Small intestine (tissue), 7 donors: Measurements from ENCODE around the gene MRM2. TPM values are rescaled to one million over a fixed set of nuclear protein-coding genes. Genes with fewer than 3 reads are reported as not detected.

Experiments
- DNase-seq, 2 donors: peaks; one replicate each; pipeline versions ENCODE4 v3.0.0 to v3.0.0-alpha.2; 2013
- FAIRE-seq: peaks from 2 replicates; lab custom pipeline; 2012; peaks lifted over from hg19 to GRCh38; lab: Jason Lieb, UNC
- H3K27ac ChIP-seq, 3 donors: one replicate each; pipeline ENCODE4 v1.5.1; 2013; ENCODE audit warnings: low read length in 2 of 3, mild to moderate bottlenecking in 2 of 3, control low read depth in 1 of 3, inconsistent platforms in 1 of 3, low read depth in 1 of 3, moderate library complexity in 1 of 3
- H3K27me3 ChIP-seq, 3 donors: one replicate each; pipeline ENCODE4 v1.6.1; 2013; ENCODE audit warnings: low read length in 3 of 3, inconsistent platforms in 1 of 3; ENCODE audit not compliant: control insufficient read depth in 3 of 3, insufficient read depth in 3 of 3
- H3K36me3 ChIP-seq, 3 donors: one replicate each; pipeline ENCODE4 v1.6.1; 2013; ENCODE audit warnings: low read length in 3 of 3, inconsistent platforms in 1 of 3, low read depth in 1 of 3, mild to moderate bottlenecking in 1 of 3, moderate library complexity in 1 of 3; ENCODE audit not compliant: control insufficient read depth in 3 of 3, insufficient read depth in 2 of 3
- H3K4me1 ChIP-seq, 3 donors: one replicate each; pipeline ENCODE4 v1.6.1; 2013; ENCODE audit warnings: low read length in 2 of 3, inconsistent platforms in 1 of 3, low read depth in 1 of 3, mild to moderate bottlenecking in 1 of 3, moderate library complexity in 1 of 3; ENCODE audit not compliant: control insufficient read depth in 3 of 3, insufficient read depth in 2 of 3
- H3K4me3 ChIP-seq, 3 donors: one replicate each; pipeline ENCODE4 v1.5.1; 2013; ENCODE audit warnings: low read length in 3 of 3, control low read depth in 1 of 3, inconsistent platforms in 1 of 3, low read depth in 1 of 3, mild to moderate bottlenecking in 1 of 3, moderate library complexity in 1 of 3
- H3K9me3 ChIP-seq, 2 donors: one replicate each; pipeline ENCODE4 v1.6.1; 2013; ENCODE audit warnings: low read depth in 1 of 2, low read length in 1 of 2; ENCODE audit not compliant: control insufficient read depth in 2 of 2, insufficient read depth in 1 of 2
- WGBS, 3 donors: extraction: QIAGEN DNeasy Blood & Tissue Kit; methylation state at CpG; one replicate each; pipeline ENCODE4 v1.1.7; 2013; 5-methylcytosine and 5-hydroxymethylcytosine counted together
- polyA plus RNA-seq, 4 donors: library from polyadenylated mRNA; stranded (reverse) in 3 of 4; unstranded in 1 of 4; fragments of 200-250 nt in 3 of 4; fragments of 120-200 nt in 1 of 4; gene quantifications; one replicate each; pipeline versions ENCODE4 v1.2.1 to v1.2.3, GENCODE V29; 2013
- donor health status: healthy with polysubstance abuse.
- donor health status: control.
- donor health status: control.
- donor health status: Bipolar disorder and iron deficiency.
- donor health status: healthy.

Gene MRM2
- polyA plus RNA-seq, 4 donors: 13.5 to 27.8 (median 20.4) TPM

DNA sequence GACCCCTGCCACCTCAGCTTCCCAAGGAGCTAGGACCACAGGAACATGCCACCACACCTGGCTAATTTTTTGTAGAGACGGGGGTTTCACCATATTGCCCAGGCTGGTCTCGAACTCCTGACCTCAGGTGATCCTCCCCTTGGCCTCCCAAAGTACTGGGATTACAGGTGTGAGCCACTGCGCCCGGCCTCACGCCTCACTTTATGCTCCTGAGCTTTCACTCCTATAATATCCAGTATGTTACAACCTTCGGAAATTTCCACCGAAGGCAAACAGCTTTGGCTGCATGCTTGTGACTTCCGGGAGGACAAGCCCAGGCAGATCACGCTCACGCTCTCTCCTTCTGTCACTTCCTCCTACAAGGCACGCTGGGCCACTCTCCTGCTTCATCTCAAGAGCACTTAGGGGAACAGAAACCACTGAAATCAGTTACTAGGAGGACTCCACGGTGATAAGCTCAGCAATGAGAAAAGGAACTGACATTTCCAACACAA, 4.8 kb downstream of the MRM2 start:
- peaks cover 0 to 5% (median 0%) of the 10 kb centered on the region in 3 donors for H3K4me1 ChIP-seq
- WGBS, 3 donors: 73 to 86% (median 77%) methylated on average over 12 of the region's 12 CpGs
- FAIRE-seq (no peak), DNase-seq (no peak)
- no peaks in the 10 kb centered on the region for H3K27me3 ChIP-seq
- no peaks in the 10 kb centered on the region for H3K9me3 ChIP-seq
- peaks cover 12 to 50% (median 13%) of the 10 kb centered on the region in 3 donors for H3K36me3 ChIP-seq
- peak overlapping the region in 2 of 3 donors; percentile 17 to 47 for H3K27ac ChIP-seq
- no peak overlapping the region for H3K4me3 ChIP-seq

DNA sequence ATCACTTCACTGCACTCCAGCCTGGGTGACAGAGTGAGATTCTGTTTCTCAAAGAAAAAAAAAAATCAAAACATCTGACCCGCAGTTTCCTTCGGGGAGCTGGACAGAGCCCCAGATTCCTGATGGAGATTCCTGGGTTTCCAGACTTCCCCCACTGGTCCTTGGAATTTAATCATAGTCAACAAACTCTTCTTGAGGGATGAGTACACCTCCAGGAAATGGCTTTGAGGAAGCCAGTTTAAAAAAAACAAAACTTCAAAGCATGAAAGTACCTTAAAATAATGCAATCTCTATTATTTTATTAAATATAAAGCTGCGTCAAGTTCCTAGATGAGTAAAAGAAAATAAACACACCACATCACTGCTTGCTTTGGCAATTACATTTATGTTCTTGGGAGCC, 8.1 kb downstream of the MRM2 start:
- Histone ChIP-seq H3K9me3 (no peaks in the 10 kb centered on the region), H3K27ac (no peak overlapping the region), H3K36me3 (peaks cover 6 to 57% (median 11%) of the 10 kb centered on the region in 3 donors), H3K4me1 (peaks cover 5 to 9% (median 6%) of the 10 kb centered on the region in 3 donors), H3K27me3 (no peaks in the 10 kb centered on the region), H3K4me3 (no peak overlapping the region)
- FAIRE-seq (no peak), DNase-seq (no peak)
- 79 to 92% (median 85%) methylated on average over 3 of the region's 3 CpGs for WGBS, 3 donors

DNA sequence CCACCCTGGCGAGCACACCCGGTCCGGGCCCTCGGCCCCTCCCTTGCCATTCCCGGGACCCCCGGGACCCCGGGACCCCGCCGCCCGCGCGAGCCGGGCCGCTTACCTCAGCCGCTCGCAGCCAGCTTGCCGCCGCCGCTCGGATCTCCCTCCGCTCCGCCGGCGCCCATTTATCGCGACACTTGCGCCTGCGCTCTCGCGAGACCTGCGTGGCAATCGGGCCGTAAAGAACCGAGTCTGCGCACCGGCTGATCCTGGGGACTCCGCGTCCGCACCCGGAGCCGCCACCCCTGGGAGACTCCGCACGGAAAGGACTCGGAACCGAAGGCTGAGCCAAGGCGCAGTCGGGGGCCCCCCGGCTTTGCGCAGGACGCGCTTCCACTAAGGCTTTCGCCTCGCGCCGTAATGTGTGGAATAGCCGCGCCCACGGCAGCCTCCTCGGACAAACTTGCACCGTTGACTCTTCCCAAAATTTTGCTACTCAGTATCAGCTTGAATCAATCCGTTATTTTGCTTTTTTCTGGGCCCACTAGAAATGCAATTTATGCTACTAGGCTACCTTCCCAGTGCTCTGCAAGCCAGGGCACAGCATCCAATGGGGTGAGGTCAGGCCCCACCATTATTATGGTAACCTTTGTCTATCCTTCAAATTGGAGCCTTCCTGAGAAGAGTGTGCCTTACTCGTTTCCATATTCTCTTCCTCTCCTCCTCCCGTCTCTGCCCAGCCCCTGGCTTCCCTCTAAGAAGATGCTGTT, 9.1 kb downstream of the MRM2 start, which contains the start of gene MAD1L1:
Gene MAD1L1, minus strand, starts transcription at position 180 of the 755 bp plus-strand sequence. CDS start 2,812 bp downstream, outside the sequence.
- Histone ChIP-seq H3K27me3 (no peaks in the 10 kb centered on the region), H3K9me3 (no peaks in the 10 kb centered on the region), H3K27ac (peak within 1 kb of the TSS in 1 of 3 donors; percentile 5), H3K4me3 (peak within 1 kb of the TSS; percentile 74 to 100 (median 98)), H3K36me3 (peaks cover under 1 to 54% (median 7%) of the 10 kb centered on the region in 3 donors), H3K4me1 (peaks cover 5 to 9% (median 6%) of the 10 kb centered on the region in 3 donors)
- 0 to 1% (median 0%) methylated on average over 43 to 63 of the region's 63 CpGs for WGBS, 3 donors
- FAIRE-seq (no peak), DNase-seq (peak; percentile 88 to 95)

DNA sequence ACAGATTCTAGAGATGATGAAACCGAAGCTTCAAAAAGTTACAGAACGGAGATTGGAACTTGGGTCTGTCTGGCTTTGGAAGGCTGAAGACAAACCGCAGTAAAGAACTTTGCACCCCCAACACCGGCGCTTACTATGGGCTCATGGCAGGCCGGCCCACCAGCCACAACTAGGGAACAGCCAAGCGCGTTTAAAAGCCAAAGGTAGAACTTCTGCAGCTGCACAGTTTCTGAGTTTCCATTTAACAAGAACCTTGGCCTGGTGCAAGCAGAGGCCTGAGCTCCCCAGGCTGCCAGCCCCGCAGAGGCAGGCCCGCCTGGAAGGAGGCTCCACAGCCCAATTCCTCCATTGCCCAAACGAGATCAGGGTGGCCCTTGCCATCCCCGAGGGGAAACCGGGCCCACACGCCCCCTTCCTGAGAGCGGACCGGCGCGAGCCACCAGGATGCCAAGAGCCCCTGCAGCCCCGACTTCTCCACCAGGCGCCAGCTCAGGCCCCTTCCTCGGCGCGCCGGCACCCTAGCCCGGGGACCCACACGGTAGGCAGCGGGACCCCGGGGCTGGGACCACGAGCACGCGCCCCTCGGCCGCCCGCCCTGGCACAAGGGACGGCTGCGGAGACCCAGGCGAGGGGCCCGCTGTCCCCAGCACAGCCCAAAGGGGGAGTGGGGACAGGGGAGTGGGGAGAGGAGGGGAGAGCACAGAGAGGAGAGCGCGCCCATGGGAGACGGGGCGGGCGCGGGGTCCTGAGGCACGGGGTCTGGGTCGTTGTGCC, 9.8 kb downstream of the MRM2 start:
- 1 to 2% (median 2%) methylated on average over 32 to 46 of the region's 46 CpGs for WGBS, 3 donors
- no peak overlapping the region for H3K27ac ChIP-seq
- peak overlapping the region; percentile 74 to 100 (median 98) for H3K4me3 ChIP-seq
- FAIRE-seq (no peak), DNase-seq (peak; percentile 24 to 60)
- H3K27me3 ChIP-seq: no peaks in the 10 kb centered on the region
- H3K9me3 ChIP-seq: no peaks in the 10 kb centered on the region
- H3K4me1 ChIP-seq: peaks cover 5 to 9% (median 6%) of the 10 kb centered on the region in 3 donors
- peaks cover 0 to 54% (median 5%) of the 10 kb centered on the region in 3 donors for H3K36me3 ChIP-seq

DNA sequence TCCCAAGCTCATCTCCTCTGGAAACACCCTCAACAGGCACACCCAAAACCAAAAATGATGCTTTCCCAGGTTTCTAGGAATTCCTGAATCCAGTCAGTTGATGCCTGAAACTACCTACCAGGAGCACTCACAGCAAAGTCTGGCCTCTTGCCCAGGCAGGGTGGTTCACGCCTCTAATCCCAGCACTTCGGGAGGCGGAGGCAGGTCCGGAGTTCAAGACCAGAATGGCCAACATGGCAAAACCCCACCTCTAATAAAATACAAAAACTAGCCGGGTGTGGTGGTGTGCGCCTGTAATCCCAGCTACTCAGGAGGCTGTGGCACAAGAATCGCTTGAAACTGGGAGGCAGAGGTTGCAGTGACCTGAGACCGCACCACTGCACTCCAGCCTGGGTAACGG, 11.1 kb downstream of the MRM2 start:
- no peak overlapping the region for H3K27ac ChIP-seq
- 42 to 79% (median 64%) methylated on average over 9 of the region's 9 CpGs for WGBS, 3 donors
- FAIRE-seq: no peak
- H3K36me3 ChIP-seq: peaks cover 2 to 57% (median 5%) of the 10 kb centered on the region in 3 donors
- H3K27me3 ChIP-seq: no peaks in the 10 kb centered on the region
- DNase-seq: peak in 1 of 2 donors; percentile 63
- H3K9me3 ChIP-seq: no peaks in the 10 kb centered on the region
- H3K4me1 ChIP-seq: peaks cover 5 to 9% (median 6%) of the 10 kb centered on the region in 3 donors
- no peak overlapping the region for H3K4me3 ChIP-seq

DNA sequence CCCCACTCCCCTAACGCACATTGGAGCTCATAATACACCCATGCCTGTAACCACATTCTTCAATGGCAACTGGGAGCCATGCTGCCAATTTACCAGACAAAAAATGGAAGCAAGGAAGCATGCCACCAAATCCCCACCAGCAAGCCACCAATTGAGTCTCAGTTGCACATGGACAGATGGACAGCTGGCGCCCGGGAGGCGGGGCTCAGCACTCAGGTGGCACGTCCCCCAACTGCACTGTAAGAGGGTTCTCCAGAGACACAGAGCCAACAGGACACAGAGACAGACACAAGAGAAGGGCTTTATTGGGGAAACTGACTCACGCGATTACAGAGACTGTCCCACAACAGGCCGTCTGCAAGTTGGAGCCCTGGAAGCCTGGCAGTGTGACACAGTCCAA, 11.8 kb downstream of the MRM2 start:
- FAIRE-seq (no peak), DNase-seq (no peak)
- H3K9me3 ChIP-seq: no peaks in the 10 kb centered on the region
- H3K4me1 ChIP-seq: peaks cover 5 to 9% (median 6%) of the 10 kb centered on the region in 3 donors
- H3K36me3 ChIP-seq: peaks cover 2 to 57% (median 5%) of the 10 kb centered on the region in 3 donors
- WGBS, 3 donors: 92 to 95% (median 94%) methylated on average over 8 of the region's 8 CpGs
- H3K27ac ChIP-seq: no peak overlapping the region
- no peaks in the 10 kb centered on the region for H3K27me3 ChIP-seq
- H3K4me3 ChIP-seq: no peak overlapping the region

DNA sequence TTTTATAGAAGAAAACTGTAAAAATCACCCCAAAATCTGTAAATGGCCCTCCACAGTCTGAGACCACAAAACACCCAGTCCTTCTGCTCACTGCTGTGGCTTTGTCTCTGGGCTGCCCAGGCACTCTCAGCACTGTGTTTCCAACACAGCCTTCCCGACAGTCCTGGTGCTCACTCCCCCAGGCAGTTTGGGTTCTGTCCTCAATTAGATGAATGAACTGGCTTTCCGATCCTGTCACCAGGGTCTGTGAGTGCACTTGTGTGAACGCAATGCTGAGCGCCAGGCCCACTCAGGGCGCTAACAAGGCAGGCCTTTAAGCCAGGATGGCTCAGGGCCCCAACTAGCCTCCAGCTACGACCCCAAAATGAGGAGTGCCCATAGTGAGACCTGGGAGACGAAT, 12.5 kb downstream of the MRM2 start:
- 91 to 99% (median 94%) methylated on average over 7 of the region's 7 CpGs for WGBS, 3 donors
- Histone ChIP-seq H3K9me3 (no peaks in the 10 kb centered on the region), H3K27me3 (no peaks in the 10 kb centered on the region), H3K4me1 (peaks cover 5 to 9% (median 6%) of the 10 kb centered on the region in 3 donors), H3K36me3 (peaks cover 0 to 58% (median 2%) of the 10 kb centered on the region in 3 donors), H3K4me3 (no peak overlapping the region), H3K27ac (no peak overlapping the region)
- FAIRE-seq (no peak), DNase-seq (no peak)

DNA sequence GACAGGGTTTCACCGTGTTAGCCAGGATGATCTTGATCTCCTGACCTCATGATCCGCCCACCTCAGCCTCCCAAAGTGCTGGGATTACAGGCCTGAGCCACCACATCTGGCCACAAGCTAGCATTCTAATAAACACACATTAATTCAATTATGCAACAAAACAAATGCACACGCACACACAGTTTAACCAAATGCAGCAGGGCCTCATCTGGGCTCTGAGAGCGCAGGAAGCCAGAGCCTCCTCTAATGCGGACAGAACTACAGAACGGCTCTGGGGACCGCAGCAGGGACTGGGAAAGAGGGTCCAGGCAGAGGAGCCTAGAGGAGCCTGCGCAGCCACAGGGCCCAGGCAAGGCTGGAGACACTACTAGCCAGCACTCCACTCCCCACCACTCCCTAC, 13.1 kb downstream of the MRM2 start:
- no peak for DNase-seq
- 87 to 93% (median 90%) methylated on average over 7 to 8 of the region's 8 CpGs for WGBS, 3 donors
- no peak for FAIRE-seq
- Histone ChIP-seq H3K27ac (no peak overlapping the region), H3K36me3 (peaks cover 0 to 61% (median 2%) of the 10 kb centered on the region in 3 donors), H3K9me3 (no peaks in the 10 kb centered on the region), H3K4me3 (no peak overlapping the region), H3K4me1 (peaks cover 5 to 9% (median 6%) of the 10 kb centered on the region in 3 donors), H3K27me3 (no peaks in the 10 kb centered on the region)
